CD4-positive, alpha-beta T cell treated with Interleukin-6 at 100 ng/mL for 8 hours (primary cell): ENCODE data around the gene MTCH1.

ENCODE experiments used
- DNase-seq: peaks from one replicate; pipeline ENCODE4 v3.0.0-alpha.2; 2020; ENCODE audit warnings: mixed read lengths, low spot score

MTCH1 gene

GRCh38 chr6:36926708-36927513 is 59.1 kb downstream of the MTCH1 start:
- no peak for DNase-seq

GRCh38 chr6:36925809-36926208 is 60.2 kb downstream of the MTCH1 start:
- DNase-seq, result no peak

GRCh38 chr6:36924778-36925374 is 61.1 kb downstream of the MTCH1 start:
- DNase-seq, result no peak

GRCh38 chr6:36924131-36924530 is 61.9 kb downstream of the MTCH1 start:
- DNase-seq, result no peak

- DNase-seq, result no peak
Measured at GRCh38 chr6:36920546-36920945, 65.5 kb downstream of the MTCH1 start.

GRCh38 chr6:36920049-36920448 is 65.9 kb downstream of the MTCH1 start:
- no peak for DNase-seq
